ENCODE results near the gene ZFPL1.

DNA sequence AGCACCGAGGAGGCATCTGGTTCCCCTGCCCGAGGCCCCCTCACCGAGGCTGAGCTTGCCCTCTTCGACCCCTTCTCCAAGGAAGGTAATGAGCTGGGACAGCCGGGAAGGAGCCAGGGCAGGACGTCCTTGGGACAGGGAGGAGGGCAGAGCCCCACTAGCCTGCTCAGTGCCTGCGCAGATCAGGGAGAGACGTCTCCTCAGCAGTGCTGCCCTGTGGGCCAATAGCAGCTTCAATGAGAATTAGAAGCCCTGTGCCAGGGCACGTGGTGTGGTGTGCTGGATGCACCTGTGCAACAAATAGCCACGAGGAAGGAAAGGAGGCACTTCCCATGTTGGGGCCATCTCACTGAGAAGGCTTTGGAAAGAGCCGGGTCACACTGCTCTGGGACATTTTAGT, 48.4 kb upstream of the ZFPL1 start:
- TF ChIP-seq, protein P1, sequence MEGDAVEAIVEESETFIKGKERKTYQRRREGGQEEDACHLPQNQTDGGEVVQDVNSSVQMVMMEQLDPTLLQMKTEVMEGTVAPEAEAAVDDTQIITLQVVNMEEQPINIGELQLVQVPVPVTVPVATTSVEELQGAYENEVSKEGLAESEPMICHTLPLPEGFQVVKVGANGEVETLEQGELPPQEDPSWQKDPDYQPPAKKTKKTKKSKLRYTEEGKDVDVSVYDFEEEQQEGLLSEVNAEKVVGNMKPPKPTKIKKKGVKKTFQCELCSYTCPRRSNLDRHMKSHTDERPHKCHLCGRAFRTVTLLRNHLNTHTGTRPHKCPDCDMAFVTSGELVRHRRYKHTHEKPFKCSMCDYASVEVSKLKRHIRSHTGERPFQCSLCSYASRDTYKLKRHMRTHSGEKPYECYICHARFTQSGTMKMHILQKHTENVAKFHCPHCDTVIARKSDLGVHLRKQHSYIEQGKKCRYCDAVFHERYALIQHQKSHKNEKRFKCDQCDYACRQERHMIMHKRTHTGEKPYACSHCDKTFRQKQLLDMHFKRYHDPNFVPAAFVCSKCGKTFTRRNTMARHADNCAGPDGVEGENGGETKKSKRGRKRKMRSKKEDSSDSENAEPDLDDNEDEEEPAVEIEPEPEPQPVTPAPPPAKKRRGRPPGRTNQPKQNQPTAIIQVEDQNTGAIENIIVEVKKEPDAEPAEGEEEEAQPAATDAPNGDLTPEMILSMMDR (IDR thresholded peaks at IDR 0.05): no peak
- TF ChIP-seq POLR2A (IDR thresholded peaks at IDR 0.05): no peak
